Stimulated activated CD4-positive, alpha-beta T cell treated with anti-CD3 and anti-CD28 coated beads, Interleukin-4, amount 100 ng/mL, for 4 hours (primary cell): ENCODE data around the gene TRDMT1.

Experiments
- DNase-seq, 2 experiments: peaks; one replicate each; pipeline ENCODE4 v3.0.0-alpha.2; 2020

Gene TRDMT1

GRCh38 chr10:17200912-17201793 lies at the start of gene TRDMT1:
TRDMT1 (minus strand) TSS chr10:17201672; CDS start chr10:17201634, 38 bp downstream.
- peak; percentile 76 to 77 for DNase-seq

- no peak for DNase-seq
These were observed 49.3 kb upstream of the TRDMT1 start for GRCh38 chr10:17250736-17251135.

- no peak for DNase-seq
These were observed 48.3 kb upstream of the TRDMT1 start for GRCh38 chr10:17249820-17250219.

DNA sequence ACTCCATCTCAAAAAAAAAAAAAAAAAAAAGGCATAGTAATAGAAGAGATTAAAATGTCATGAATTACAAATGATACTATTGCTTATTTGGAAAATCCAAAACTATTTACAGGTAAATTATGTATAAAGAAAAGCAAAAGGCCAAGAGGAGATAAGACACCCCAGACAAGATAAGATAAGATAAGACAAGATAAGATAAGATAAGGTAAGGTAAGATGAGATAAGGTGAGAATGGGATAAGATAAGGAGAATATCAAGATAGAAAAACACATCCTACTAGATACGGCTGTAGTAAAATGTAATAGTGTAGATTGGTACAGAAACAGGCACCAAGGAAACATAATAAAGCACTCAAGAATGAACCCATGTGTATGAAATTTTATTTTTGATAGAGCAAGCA lies 47.5 kb upstream of the TRDMT1 start:
- DNase-seq, result no peak

GRCh38 chr10:17247210-17247609 lies 45.7 kb upstream of the TRDMT1 start:
- no peak for DNase-seq

GRCh38 chr10:17244700-17245365 lies 43.4 kb upstream of the TRDMT1 start:
- DNase-seq, result no peak

- no peak for DNase-seq
These were observed 40.3 kb upstream of the TRDMT1 start for GRCh38 chr10:17241611-17242333.

GRCh38 chr10:17240616-17241015 lies 39.1 kb upstream of the TRDMT1 start:
- no peak for DNase-seq

- no peak for DNase-seq
These were observed 38.6 kb upstream of the TRDMT1 start for GRCh38 chr10:17240096-17240495.

DNA sequence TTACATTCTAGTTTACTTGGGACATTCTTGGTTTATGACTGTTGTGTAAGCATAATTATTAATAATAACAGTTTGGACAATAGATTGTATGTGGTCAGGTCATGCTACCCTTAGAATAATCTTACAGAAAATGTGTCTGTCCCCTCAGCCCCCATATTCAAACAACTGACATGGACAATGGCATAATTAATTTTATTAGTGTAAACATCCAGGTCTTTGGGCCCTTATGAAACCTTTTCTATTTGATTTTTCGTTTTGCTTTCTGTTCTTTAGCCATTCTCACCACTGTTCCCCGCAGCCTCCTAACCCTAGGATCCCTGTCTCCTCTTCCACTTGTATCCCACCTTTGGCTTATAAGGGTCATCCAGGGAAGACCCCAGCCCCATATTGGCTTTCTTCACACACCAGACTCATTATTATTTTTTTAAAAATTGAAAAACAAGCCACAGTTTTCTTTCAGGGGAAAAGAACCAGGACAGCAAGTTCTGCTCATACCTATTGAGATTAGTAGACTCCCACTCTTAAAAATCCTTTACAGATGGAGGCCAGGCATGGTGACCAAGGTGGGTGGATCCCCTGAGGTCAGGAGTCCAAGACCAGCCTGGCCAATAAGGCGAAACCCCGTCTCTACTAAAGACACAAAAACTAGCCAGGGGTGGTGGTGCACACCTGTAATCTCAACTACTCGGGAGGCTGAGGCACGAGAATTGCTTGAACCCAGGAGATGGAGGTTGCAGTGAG lies 38.0 kb upstream of the TRDMT1 start:
- no peak for DNase-seq

GRCh38 chr10:17238445-17239291 lies 37.2 kb upstream of the TRDMT1 start:
- DNase-seq, result no peak

DNA sequence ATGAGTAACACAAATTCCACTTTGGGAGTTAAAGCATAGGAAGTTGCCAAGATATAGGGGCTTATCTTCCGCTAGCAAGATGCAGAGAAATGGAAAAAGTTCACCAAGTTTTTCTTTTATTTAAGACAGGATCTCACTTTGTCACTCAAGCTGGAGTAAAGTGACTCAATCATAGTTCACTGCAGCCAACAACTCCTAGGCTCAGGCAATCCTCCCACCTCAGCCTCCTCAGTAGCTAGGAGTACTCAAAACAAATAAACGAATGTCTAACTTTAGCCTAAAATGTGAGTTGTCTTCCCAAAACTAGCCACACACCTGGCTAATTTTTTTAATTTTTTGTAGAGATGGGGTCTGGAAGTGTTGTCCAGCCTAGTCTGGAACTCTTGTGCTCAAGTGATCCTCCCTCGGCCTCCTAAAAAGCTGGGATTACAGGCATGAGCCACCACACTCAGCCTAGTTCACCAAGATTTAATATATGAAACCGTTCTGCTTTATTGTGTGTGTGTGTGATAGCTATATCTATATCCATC lies 36.5 kb upstream of the TRDMT1 start:
- DNase-seq, result no peak

DNA sequence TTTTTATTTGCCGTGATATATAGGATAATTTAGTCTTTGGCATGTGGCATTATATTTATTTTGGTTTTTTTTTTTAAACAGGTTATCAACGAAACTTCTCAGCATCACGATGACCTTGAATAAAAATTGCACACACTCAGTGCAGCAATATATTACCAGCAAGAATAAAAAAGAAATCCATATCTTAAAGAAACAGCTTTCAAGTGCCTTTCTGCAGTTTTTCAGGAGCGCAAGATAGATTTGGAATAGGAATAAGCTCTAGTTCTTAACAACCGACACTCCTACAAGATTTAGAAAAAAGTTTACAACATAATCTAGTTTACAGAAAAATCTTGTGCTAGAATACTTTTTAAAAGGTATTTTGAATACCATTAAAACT lies 35.7 kb upstream of the TRDMT1 start:
- no peak for DNase-seq

GRCh38 chr10:17236468-17237148 lies 35.1 kb upstream of the TRDMT1 start:
- DNase-seq, result no peak

DNA sequence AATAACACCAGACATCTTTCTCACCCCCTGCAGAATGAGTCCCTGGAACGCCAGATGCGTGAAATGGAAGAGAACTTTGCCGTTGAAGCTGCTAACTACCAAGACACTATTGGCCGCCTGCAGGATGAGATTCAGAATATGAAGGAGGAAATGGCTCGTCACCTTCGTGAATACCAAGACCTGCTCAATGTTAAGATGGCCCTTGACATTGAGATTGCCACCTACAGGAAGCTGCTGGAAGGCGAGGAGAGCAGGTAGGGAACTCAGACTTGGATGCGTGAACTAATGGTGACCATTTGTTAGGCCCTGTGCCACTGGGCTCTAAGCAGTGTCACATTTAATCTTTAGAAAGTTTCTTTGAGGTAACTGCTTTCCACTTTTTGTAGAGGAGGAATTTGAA lies 33.7 kb upstream of the TRDMT1 start:
- DNase-seq, result no peak

GRCh38 chr10:17234431-17234945 lies 33.0 kb upstream of the TRDMT1 start:
- DNase-seq, result no peak

GRCh38 chr10:17233286-17233991 lies 32.0 kb upstream of the TRDMT1 start:
- no peak for DNase-seq

DNA sequence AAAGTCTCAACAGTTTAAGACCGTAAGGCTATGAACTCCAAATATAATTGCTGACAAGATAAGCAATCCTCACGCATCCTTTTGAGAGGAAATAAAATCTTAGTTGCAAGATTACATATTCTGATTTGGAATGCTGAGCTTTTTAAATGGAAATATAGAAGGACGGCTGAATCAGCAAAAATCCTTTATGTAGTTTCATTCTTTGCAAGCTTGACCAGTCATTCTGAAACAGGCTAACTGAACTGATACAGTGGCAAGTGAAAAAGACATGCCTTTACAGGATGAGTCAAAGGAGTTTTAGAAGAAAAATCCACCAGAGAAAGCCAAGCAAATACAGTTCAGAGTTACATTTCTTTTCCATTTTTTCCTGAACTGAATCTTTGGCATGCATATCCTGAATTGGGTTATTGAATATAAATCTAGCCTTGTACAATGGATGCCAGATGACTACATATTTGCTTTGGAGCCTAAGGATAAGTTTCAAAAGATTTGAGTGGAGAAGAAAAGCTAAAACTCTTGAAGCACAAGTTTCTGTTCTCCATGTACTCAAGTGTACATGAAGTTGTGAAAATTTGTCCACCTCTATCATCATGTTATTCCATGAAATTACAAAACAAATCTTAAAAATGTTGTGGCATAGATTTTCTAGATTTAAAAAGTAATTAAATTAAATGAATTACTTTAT lies 30.9 kb upstream of the TRDMT1 start:
- DNase-seq, result no peak

DNA sequence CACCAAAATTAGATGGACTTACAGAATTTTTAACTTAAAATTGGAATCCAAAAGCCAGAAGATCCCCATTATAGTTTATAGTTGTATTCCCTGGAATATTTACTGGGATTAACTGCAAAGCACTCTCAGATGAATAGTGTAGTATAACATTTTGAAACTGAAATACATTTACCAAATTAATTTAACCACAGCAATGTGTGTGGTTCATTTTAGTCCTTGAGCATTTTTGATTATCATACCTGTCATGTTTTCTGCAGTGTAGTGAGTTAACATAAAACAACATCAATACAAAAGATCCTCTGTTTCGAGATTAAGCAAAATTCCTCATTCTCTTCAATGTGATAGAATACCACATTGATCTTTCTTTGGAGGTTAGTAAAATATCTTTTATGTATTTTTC lies 30.3 kb upstream of the TRDMT1 start:
- DNase-seq, result no peak
